SK-N-SH (cell line): Measurements from ENCODE around the gene THADA. TPM values are rescaled to one million over a fixed set of nuclear protein-coding genes. Genes with fewer than 3 reads are reported as not detected.
A peak's percentile ranks its signal among the peaks of the same experiment; 100 is the strongest.

ENCODE experiments used
- CTCF ChIA-PET: fragments of 300-600, 350-600 bp; formaldehyde crosslinking; extraction: SDS; loops from one replicate; lab custom pipeline; 2021; lab: Yijun Ruan, JAX
- POLR2A ChIA-PET: fragments of 350-600 bp; sonication (Branson Sonifier 250); formaldehyde crosslinking; extraction: SDS; loops from one replicate; lab custom pipeline; 2020; ENCODE audit warnings: antibody characterized with exemption, inconsistent platforms; lab: Yijun Ruan, JAX
- DNase-seq: peaks from one replicate; pipeline ENCODE4 v3.0.0; 2012
- H2AFZ ChIP-seq: fragments of 200-600 bp; sonication (generic); 2 replicates; pipeline ENCODE4 v1.8.1; 2016; ENCODE audit warnings: antibody characterized with exemption, mild to moderate bottlenecking, low read depth
- H3F3A ChIP-seq: fragments of 200-600 bp; sonication (generic); replicated peaks from 2 replicates; pipeline ENCODE3; 2016; ENCODE audit warnings: antibody characterized with exemption, mild to moderate bottlenecking; ENCODE audit not compliant: insufficient read depth
- H3K27ac ChIP-seq, 2 experiments: fragments of 200-500 bp in 1 of 2; fragments of 200-600 bp in 1 of 2; sonication (Bioruptor generic) in 1 of 2; sonication (generic), shearing (Covaris generic) in 1 of 2; 2 replicates each; pipeline versions ENCODE4 v1.5.1 to v1.6.1; 2014 to 2016; ENCODE audit warnings: low read depth in 2 of 2, inconsistent platforms in 1 of 2, low read length in 1 of 2, mild to moderate bottlenecking in 1 of 2, mixed read lengths in 1 of 2
- H3K27me3 ChIP-seq: fragments of 200-600 bp; sonication (generic), shearing (Covaris generic); 2 replicates; pipeline ENCODE4 v1.6.1; 2016; ENCODE audit warnings: mixed run types; ENCODE audit not compliant: insufficient read depth
- H3K36me3 ChIP-seq, 2 experiments: fragments of 200-500 bp in 1 of 2; fragments of 200-600 bp in 1 of 2; sonication (Bioruptor generic) in 1 of 2; sonication (generic) in 1 of 2; replicated peaks in 1 of 2; 2 replicates each; pipeline versions ENCODE3 to v1.5.1; 2014 to 2016; ENCODE audit warnings: low read length in 1 of 2, mild to moderate bottlenecking in 1 of 2; ENCODE audit not compliant: insufficient read depth in 2 of 2, control insufficient read depth in 1 of 2
- H3K4me1 ChIP-seq, 2 experiments: fragments of 200-500 bp in 1 of 2; fragments of 200-600 bp in 1 of 2; sonication (Bioruptor generic) in 1 of 2; sonication (generic), shearing (Covaris generic) in 1 of 2; 2 replicates each; pipeline versions ENCODE4 v1.5.1 to v1.6.1; 2014 to 2016; ENCODE audit warnings: low read depth in 1 of 2, low read length in 1 of 2, mixed run types in 1 of 2; ENCODE audit not compliant: insufficient read depth in 2 of 2, control insufficient read depth in 1 of 2
- H3K4me2 ChIP-seq: fragments of 200-600 bp; sonication (generic), shearing (Covaris generic); 2 replicates; pipeline ENCODE4 v1.6.1; 2017; ENCODE audit warnings: mixed run types
- H3K4me3 ChIP-seq, 2 experiments: fragments of 200-500 bp in 1 of 2; fragments of 200-600 bp in 1 of 2; sonication (Bioruptor generic) in 1 of 2; sonication (generic), shearing (Covaris generic) in 1 of 2; 2 replicates each; pipeline versions ENCODE4 v1.5.1 to v1.8.1; 2014 to 2016; ENCODE audit warnings: low read depth in 2 of 2, inconsistent platforms in 1 of 2, low read length in 1 of 2, mild to moderate bottlenecking in 1 of 2, mixed read lengths in 1 of 2, moderate library complexity in 1 of 2
- H3K79me2 ChIP-seq: fragments of 200-600 bp; sonication (generic); 2 replicates; pipeline ENCODE4 v1.8.1; 2017; ENCODE audit warnings: mild to moderate bottlenecking; ENCODE audit not compliant: insufficient read depth
- H3K9ac ChIP-seq: fragments of 200-600 bp; sonication (generic); 2 replicates; pipeline ENCODE4 v1.6.1; 2017; ENCODE audit warnings: mixed run types
- H3K9me2 ChIP-seq: fragments of 200-600 bp; sonication (generic); 2 replicates; pipeline ENCODE4 v1.6.1; 2017; ENCODE audit warnings: mixed run types
- H3K9me3 ChIP-seq: fragments of 200-600 bp; sonication (generic); 2 replicates; pipeline ENCODE4 v1.6.1; 2017; ENCODE audit warnings: mixed run types, mild to moderate bottlenecking, moderate library complexity
- H4K20me1 ChIP-seq: fragments of 200-600 bp; sonication (generic); 2 replicates; pipeline ENCODE4 v1.6.1; 2017; ENCODE audit warnings: mild to moderate bottlenecking, mixed run types; ENCODE audit not compliant: insufficient read depth
- CTCF ChIP-seq: fragments of 200-600 bp; sonication (generic); IDR thresholded peaks from 2 replicates; pipeline ENCODE4 v1.6.1; 2017; ENCODE audit warnings: antibody characterized with exemption, mild to moderate bottlenecking, moderate library complexity
- EZH2phosphoT487 ChIP-seq: fragments of 200-600 bp; sonication (generic); IDR thresholded peaks from 2 replicates; pipeline ENCODE4 v1.6.1; 2017; ENCODE audit warnings: low read depth, mixed run types, mild to moderate bottlenecking, antibody characterized with exemption, moderate library complexity, borderline replicate concordance
- FOXJ3 ChIP-seq: sonication (generic); formaldehyde crosslinking; IDR thresholded peaks from 2 replicates; pipeline ENCODE4 v1.5.1; 2020; ENCODE audit warnings: mild to moderate bottlenecking, missing genetic modification reagents
- MXI1 ChIP-seq: IDR thresholded peaks from 2 replicates; pipeline ENCODE4 v1.6.1; 2012; ENCODE audit warnings: mild to moderate bottlenecking, low read depth, low read length, improper control_type of control experiment
- RAD21 ChIP-seq: IDR thresholded peaks from 2 replicates; pipeline ENCODE4 v1.6.1; 2012; ENCODE audit warnings: mild to moderate bottlenecking, low read length
- RCOR1 ChIP-seq: fragments of 150-350 bp; IDR thresholded peaks from 2 replicates; pipeline ENCODE4 v1.6.1; 2017; ENCODE audit warnings: antibody characterized with exemption, low read length
- REST ChIP-seq: IDR thresholded peaks from 2 replicates; pipeline ENCODE4 v1.6.1; 2012; ENCODE audit warnings: mild to moderate bottlenecking, low read depth, low read length, moderate library complexity
- RFX5 ChIP-seq: IDR thresholded peaks from 2 replicates; pipeline ENCODE4 v1.6.1; 2012; ENCODE audit warnings: mild to moderate bottlenecking, improper control_type of control experiment, low read length
- SIN3A ChIP-seq: IDR thresholded peaks from 2 replicates; pipeline ENCODE4 v1.6.1; 2012; ENCODE audit warnings: low read depth, mild to moderate bottlenecking, low read length, moderate library complexity, borderline replicate concordance
- SMC3 ChIP-seq: IDR thresholded peaks from 2 replicates; pipeline ENCODE4 v1.6.1; 2012; ENCODE audit warnings: low read depth, low read length, improper control_type of control experiment
- USF2 ChIP-seq: fragments of 150-350 bp; IDR thresholded peaks from 2 replicates; pipeline ENCODE4 v1.6.1; 2017; ENCODE audit warnings: antibody characterized with exemption, low read length, low read depth, borderline replicate concordance
- WGBS: methylation state at CpG from one replicate; pipeline ENCODE4 v1.1.6; 2017; ENCODE audit warnings: low lambda C conversion rate; 5-methylcytosine and 5-hydroxymethylcytosine counted together
- polyA plus RNA-seq, 3 experiments: library from polyadenylated mRNA; depleted of rRNA; stranded (reverse); fragments of >200 nt; gene quantifications; 2 replicates each; pipeline ENCODE4 v1.2.3, GENCODE V29; 2012
- TF ChIP-seq, protein P1 (sequence below): fragments of 150-350 bp; IDR thresholded peaks from 2 replicates; pipeline ENCODE4 v1.6.1; 2016; ENCODE audit warnings: mild to moderate bottlenecking, low read depth, low read length

The THADA gene
- polyA plus RNA-seq, 1 of the 3 experiments (the other 2 are of a cell fraction) = 25.6 TPM

DNA sequence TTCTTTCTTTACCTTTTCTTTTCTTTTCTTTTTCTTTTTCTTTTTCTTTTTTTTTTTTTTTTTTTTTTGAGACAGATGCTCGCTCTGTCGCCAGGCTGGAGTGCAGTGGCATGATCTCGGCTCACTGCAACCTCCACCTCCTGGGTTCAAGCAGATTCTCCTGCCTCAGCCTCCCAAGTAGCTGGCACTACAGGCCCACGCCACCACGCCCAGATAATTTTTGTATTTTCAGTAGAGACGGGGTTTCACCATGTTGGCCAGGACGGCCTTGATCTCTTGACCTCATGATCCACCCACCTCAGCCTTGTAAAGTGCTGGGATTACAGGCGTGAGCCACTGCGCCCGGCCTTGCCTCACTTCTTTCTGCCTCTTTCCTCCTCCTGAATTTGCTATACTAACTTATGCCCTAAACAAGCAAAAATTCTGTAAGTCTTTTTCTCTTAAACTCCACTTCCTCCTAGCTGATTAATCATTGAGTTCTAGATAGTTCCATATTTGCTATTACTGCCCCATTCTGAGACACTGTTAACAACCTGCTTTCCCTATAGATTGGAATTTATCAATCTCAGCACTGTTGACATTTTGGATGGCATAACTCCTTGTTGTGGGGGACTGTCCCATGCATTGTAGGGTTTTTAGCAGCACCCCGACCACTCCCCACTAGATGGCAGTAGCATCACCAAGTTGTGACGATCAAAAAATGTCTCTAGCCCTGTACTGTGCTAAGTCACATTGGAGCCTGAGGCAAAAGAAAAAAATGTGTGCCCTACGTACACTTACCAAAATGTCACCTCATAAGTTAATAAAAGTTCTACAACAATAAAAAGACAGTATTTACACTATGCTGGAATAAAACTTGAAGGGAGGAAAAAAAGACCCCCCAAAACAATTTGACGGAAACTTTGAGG is 16.4 kb upstream of the THADA start:
- H3K9ac ChIP-seq = no peak overlapping the region
- H4K20me1 ChIP-seq = no peaks in the 10 kb centered on the region
- POLR2A ChIA-PET = no interaction called here
- no peaks in the 10 kb centered on the region for H3K9me2 ChIP-seq
- no peaks in the 10 kb centered on the region for H3K4me1 ChIP-seq
- H3K4me2 ChIP-seq = no peak overlapping the region
- H3K4me3 ChIP-seq = no peak overlapping the region; a peak in 1 of 4 replicates
- no peaks in the 10 kb centered on the region for H3K9me3 ChIP-seq
- H3K36me3 ChIP-seq = no peaks in the 10 kb centered on the region
- no peaks in the 10 kb centered on the region for H3K27me3 ChIP-seq
- DNase-seq = peak; percentile 82
- WGBS = 53% methylated on average over 14 of the region's 14 CpGs
- no peak overlapping the region for H3K27ac ChIP-seq
- H2AFZ ChIP-seq = peak overlapping the region; percentile 58; the same call in 1 of the 2 replicates
- H3F3A ChIP-seq = peaks cover 4% of the 10 kb centered on the region
- TF ChIP-seq CTCF (peak; percentile 97), RAD21 (peak; percentile 90), RCOR1 (peak; percentile 42; the same call in 1 of the 2 replicates), REST (no peak), FOXJ3 (no peak), SMC3 (peak; percentile 71), RFX5 (peak; percentile 38; the same call in 1 of the 2 replicates)
- TF ChIP-seq, all 33 proteins: peak for 5
- CTCF ChIA-PET = interaction anchor here (0.6 to 4.5 kb wide), 25 partner anchors 9 to 865 kb away, joined by 3 to 46 read pairs (median 3); partner anchors contain the start of genes PLEKHH2 and THADA
- H3K79me2 ChIP-seq = no peaks in the 10 kb centered on the region

- no peaks in the 10 kb centered on the region for H3K9me2 ChIP-seq
- H2AFZ ChIP-seq = no peak overlapping the region
- H3K4me3 ChIP-seq = no peak overlapping the region
- no peaks in the 10 kb centered on the region for H3K4me1 ChIP-seq
- H3K79me2 ChIP-seq = no peaks in the 10 kb centered on the region
- 85% methylated on average over 4 of the region's 4 CpGs for WGBS
- no peak for DNase-seq
- ChIA-PET CTCF (interaction anchor here (0.7 to 4.5 kb wide), 21 partner anchors 9 to 789 kb away, joined by 3 to 46 read pairs (median 4); partner anchors contain the start of genes PLEKHH2 and THADA), POLR2A (no interaction called here)
- no peaks in the 10 kb centered on the region for H3K27me3 ChIP-seq
- no peaks in the 10 kb centered on the region for H3K36me3 ChIP-seq
- H3K27ac ChIP-seq = no peak overlapping the region
- no peaks in the 10 kb centered on the region for H3K9me3 ChIP-seq
- H3K9ac ChIP-seq = no peak overlapping the region
- no peaks in the 10 kb centered on the region for H3F3A ChIP-seq
- TF ChIP-seq USF2 = no peak
- TF ChIP-seq RCOR1 = no peak
- TF ChIP-seq, protein P1, sequence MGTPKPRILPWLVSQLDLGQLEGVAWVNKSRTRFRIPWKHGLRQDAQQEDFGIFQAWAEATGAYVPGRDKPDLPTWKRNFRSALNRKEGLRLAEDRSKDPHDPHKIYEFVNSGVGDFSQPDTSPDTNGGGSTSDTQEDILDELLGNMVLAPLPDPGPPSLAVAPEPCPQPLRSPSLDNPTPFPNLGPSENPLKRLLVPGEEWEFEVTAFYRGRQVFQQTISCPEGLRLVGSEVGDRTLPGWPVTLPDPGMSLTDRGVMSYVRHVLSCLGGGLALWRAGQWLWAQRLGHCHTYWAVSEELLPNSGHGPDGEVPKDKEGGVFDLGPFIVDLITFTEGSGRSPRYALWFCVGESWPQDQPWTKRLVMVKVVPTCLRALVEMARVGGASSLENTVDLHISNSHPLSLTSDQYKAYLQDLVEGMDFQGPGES = no peak
- no peak for TF ChIP-seq MXI1
- no peak for TF ChIP-seq SIN3A
- no peak for TF ChIP-seq EZH2phosphoT487
- H3K4me2 ChIP-seq = no peak overlapping the region
- no peaks in the 10 kb centered on the region for H4K20me1 ChIP-seq
These were observed 14.5 kb upstream of the THADA start for GRCh38 chr2:43610361-43610760.
